Inferior parietal cortex (tissue), 1 donor: Measurements from ENCODE around the gene NIPAL1.

ENCODE experiments used
- DNase-seq: peaks from one replicate; pipeline ENCODE4 v3.0.0-alpha.2; 2016; ENCODE audit errors: extremely low spot score

The NIPAL1 gene

DNA sequence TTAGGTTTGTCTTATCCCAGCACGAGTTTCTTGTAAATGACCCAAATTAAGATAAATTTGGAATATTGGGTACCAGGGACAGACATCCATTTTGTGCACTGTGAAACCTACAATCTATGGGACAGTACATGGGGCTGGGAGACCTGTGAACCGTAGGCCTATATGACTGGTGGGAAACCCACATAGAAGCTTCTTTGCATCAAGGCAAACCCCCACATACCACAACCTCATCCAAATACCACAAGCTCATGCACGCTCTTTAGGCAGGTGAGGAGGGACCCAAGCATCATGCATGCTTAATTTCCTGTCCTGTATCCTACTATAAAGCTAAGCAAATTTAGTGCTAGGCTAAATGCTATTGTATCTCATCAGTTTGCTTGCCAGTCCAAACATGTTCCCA is 47.8 kb downstream of the NIPAL1 start:
- no peak for DNase-seq

GRCh38 chr4:48065587-48066052 is 49.0 kb downstream of the NIPAL1 start:
- DNase-seq, result no peak

GRCh38 chr4:48067536-48067935 is 51.0 kb downstream of the NIPAL1 start:
- DNase-seq, result no peak

DNA sequence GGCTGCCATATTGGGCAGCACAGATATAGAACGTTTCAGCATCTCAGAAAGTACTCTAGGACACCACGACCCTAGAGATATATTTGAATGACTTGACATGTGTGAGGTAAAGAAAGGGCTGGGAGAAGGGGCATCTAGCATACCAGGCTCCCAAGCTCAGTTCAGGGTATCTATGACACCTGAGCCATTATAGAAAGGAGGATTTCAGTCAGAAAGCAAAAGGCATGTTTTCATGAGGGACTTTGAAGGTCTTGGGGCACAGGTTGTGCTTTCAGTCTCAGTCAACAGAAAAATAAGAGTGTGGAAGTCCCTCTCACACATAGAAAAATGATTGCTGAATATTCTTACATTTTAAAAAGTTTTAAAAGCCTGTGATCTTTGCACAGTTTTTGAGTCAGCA is 51.6 kb downstream of the NIPAL1 start:
- DNase-seq, result no peak

GRCh38 chr4:48069026-48069425 is 52.5 kb downstream of the NIPAL1 start:
- no peak for DNase-seq

- no peak for DNase-seq
These were observed 54.6 kb downstream of the NIPAL1 start for GRCh38 chr4:48071191-48071590.

DNA sequence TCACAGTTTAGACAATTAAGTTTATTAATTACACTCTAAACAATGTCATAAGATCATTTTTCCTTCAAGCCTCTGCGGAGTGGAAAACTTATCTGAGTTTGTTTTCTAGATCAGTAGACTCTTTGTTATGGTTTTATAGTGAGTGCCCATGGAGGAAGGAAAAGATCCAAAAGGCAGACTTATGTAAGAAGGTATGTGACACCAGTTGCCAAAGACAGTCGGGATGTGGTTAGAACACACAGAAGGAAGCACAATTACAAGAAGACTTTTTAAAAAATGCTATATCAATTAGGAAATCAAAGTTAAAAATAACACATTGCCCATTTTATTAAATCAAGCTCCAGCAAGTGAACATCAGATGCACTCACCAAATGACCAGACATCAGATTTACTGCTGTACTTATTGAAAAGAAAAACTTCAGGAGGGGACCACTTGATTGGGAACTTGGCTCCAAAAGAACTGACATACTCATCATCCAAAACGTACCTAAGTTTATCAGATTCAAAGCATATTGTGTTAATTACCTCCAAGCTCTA is 57.1 kb downstream of the NIPAL1 start:
- no peak for DNase-seq

DNA sequence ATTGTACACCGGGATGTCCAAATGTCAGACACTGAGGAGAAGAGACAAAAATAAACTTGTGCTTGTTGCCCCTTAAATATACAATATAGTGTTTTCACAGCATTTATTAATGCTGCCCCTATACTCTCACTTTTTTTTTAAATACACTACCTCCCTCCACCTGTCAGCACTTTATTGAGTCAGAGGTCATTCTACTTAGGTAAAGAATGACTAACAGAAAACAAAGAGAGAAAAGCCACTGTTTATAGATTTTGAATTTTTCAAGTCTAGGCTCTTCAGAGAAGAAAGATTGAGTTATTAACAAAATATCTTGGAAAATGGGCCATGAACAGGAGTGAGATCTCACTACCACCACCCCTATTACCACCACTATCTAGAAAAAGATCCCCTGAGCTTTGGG is 58.1 kb downstream of the NIPAL1 start:
- no peak for DNase-seq

- no peak for DNase-seq
These were observed 61.9 kb downstream of the NIPAL1 start for GRCh38 chr4:48078425-48078824.

DNA sequence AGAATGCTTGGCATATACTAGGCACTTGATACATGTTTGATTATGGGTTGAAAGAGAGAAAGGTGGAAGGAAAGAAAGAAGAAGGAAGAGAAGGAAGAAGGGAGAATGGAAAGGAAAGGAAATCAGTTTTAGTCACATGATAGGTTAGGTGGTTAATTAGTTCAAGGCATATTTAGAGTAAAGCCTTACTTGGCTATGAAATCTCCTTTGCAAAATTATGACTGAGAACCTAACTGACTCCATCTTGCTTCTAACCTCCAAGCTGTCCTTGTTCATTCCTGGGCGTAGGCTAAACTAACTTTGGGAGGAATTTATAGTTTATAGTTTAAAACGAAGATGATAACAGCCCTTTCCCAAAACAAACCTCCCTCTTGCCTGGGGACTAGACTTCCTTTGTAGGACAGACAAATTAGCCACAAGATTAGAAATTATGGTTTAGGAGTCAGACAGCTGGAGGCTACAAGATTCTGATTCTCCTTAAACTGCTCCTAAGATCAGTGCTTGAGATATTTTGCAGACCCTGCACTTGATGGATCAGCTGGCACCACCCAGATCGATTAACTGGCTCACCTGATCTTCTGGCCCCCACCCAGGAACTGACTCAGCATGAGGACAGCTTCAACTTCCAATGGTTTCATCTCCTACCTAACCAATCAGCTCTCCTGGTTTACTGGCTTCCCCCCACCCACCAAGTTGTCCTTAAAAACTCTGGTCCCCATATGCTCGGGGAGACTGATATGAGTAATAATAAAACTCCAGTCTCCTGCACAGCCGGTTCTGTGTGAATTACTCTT is 62.5 kb downstream of the NIPAL1 start:
- no peak for DNase-seq

DNA sequence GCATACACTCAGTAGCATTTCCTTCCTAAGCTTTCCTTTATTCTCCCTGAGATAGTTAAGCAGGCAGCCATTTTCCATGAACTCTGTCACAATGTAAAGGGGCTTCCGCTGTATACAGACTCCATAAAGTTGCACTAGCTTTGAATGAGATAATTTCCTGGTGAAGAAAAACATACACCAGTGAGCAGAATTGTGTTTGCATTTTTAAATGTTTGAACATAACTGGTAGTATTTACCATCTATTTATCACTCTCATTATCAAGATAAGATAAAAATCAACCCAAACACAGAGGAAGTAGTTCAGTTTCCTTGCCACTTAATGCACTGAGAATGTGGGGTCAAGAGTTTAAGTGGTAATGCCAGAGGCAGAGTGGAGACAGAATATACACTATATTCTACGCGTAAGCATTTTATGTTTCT is 63.4 kb downstream of the NIPAL1 start:
- no peak for DNase-seq

DNA sequence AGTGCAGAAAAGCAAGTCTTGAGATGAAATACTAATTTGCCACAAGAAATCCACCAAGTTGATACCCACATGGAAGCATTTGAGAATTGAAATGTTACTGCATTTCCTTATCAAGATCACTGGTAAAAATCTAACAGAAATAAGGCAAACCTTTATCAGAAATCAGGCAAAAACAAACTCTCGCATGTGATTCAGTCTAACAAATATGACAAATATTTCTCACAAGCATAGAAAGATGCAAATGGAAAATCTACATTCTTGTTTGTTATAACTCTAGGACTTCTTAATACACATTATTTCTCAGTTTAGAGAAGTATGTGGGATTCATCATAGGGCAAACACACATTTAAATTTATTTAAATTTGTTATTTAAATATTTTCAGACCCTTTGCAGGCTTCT is 64.6 kb downstream of the NIPAL1 start:
- no peak for DNase-seq

- no peak for DNase-seq
These were observed 66.4 kb downstream of the NIPAL1 start for GRCh38 chr4:48082956-48083355.

DNA sequence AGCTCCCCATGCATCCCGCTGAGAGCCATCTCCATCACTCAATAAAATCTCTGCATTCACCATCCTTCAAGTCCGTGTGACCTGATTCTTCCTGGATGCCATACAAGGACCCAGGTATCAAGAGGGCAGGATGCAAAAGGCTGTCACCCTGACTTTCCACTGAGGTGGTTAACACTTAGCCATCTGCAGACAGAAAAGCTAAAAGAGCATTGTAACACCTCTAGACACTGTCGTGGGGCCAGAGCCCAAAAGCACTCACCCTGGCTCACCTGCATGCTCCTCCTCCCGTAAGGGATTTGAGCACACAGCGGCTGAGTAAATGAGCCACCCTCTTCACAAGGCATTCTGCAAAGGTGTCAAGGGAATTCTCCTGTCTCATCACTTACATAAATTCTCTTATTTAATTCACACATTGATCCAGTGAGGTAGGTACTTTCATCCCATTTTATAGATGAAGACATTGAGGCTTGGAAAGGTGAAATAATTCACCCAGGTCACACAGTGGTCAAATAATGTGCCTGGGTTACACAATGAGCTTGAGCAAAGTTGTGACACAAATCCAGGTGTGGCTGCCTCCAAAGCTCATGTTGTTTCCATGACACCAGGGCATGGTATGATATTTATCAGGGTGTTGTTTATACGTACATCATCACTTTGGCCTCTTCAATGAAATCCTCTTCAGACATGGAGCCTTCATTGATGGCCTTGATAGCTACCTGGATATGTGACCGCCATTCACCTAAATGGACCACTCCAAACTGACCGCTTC is 69.4 kb downstream of the NIPAL1 start:
- DNase-seq, result no peak
